NT2/D1 (cell line): ENCODE data around the gene MUCL3.

Experiments used
- YY1 ChIP-seq: IDR thresholded peaks from 2 replicates; pipeline ENCODE4 v1.6.1; 2011; ENCODE audit not compliant: insufficient read length, insufficient read depth
- ZNF274 ChIP-seq: IDR thresholded peaks from 2 replicates; pipeline ENCODE4 v1.6.1; 2011; ENCODE audit warnings: mild to moderate bottlenecking, low read depth, low read length

DNA sequence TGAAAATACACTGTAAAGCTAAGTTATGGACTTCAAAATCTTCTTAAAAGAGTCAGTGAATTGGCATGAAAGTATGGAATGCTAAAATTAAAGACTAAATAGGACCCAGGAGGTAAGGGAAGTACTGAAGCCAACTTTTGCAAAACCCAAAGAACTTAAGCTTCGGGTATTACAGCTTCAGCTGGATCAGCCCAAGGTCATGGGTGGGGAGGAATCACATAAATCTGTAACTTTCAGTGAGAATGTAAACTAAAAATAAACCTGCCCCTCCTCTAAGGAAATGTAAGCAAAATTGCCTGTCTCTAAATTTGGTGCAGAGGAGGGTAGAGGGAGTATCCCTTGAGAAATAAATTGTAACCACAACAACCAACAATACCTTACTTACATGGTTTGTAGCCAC lies 38.4 kb downstream of the MUCL3 start:
- no peak for TF ChIP-seq ZNF274
- no peak for TF ChIP-seq YY1
